GM21360 (cell line): ENCODE results near the gene FUCA1.
"Not testable (repeated sequence)": the region's sequence is repeated elsewhere in the genome, so short reads cannot be mapped to it uniquely, and the experiment has no call there.

Source experiments
- ATAC-seq: cut with Tn5 transposase; IDR thresholded peaks from one replicate; pipeline ENCODE4 v1.9.1; 2021; ENCODE audit warnings: mild to moderate bottlenecking, moderate library complexity; ENCODE audit not compliant: unreplicated experiment

Gene FUCA1

GRCh38 chr1:23896491-23896890 is 28.4 kb upstream of the FUCA1 start:
- no peak for ATAC-seq

GRCh38 chr1:23895993-23896392 is 27.9 kb upstream of the FUCA1 start:
- ATAC-seq, result no peak

GRCh38 chr1:23895082-23895481 is 27.0 kb upstream of the FUCA1 start:
- ATAC-seq, result no peak

GRCh38 chr1:23889074-23889473 is 21.0 kb upstream of the FUCA1 start:
- no peak for ATAC-seq

GRCh38 chr1:23885222-23885621 is 17.1 kb upstream of the FUCA1 start:
- no peak for ATAC-seq

GRCh38 chr1:23882746-23883145 is 14.7 kb upstream of the FUCA1 start:
- ATAC-seq, result no peak

GRCh38 chr1:23879809-23880208 is 11.7 kb upstream of the FUCA1 start:
- ATAC-seq, result no peak

- ATAC-seq, result no peak
Measured at GRCh38 chr1:23878668-23879067, 10.6 kb upstream of the FUCA1 start.

- ATAC-seq, result no peak
Measured at GRCh38 chr1:23875382-23875781, 7.3 kb upstream of the FUCA1 start.

GRCh38 chr1:23872421-23872820 is 4.3 kb upstream of the FUCA1 start:
- no peak for ATAC-seq

GRCh38 chr1:23869051-23869450 is 961 bp upstream of the FUCA1 start:
- ATAC-seq, result peak; percentile 2

- peak; percentile 14 for ATAC-seq
Measured at GRCh38 chr1:23868557-23869016, 497 bp upstream of the FUCA1 start.

- peak; percentile 7 for ATAC-seq
Measured at GRCh38 chr1:23867542-23867894, 572 bp downstream of the FUCA1 start.

- no peak for ATAC-seq
Measured at GRCh38 chr1:23865543-23865930, 2.6 kb downstream of the FUCA1 start.

- ATAC-seq, result no peak
Measured at GRCh38 chr1:23864801-23865542, 3.1 kb downstream of the FUCA1 start.

- ATAC-seq, result no peak
Measured at GRCh38 chr1:23862640-23863039, 5.5 kb downstream of the FUCA1 start.

- no peak for ATAC-seq
Measured at GRCh38 chr1:23854568-23854967, 13.5 kb downstream of the FUCA1 start.

- ATAC-seq, result not testable (repeated sequence)
Measured at GRCh38 chr1:23853124-23853523, 15.0 kb downstream of the FUCA1 start.

- not testable (repeated sequence) for ATAC-seq
Measured at GRCh38 chr1:23851406-23851805, 16.7 kb downstream of the FUCA1 start.

GRCh38 chr1:23848673-23849616 is 19.1 kb downstream of the FUCA1 start:
- ATAC-seq, result no peak

- ATAC-seq, result not testable (repeated sequence)
Measured at GRCh38 chr1:23847482-23848095, 20.5 kb downstream of the FUCA1 start.
